Lower leg skin (tissue), 4 donors: ENCODE data around the gene HNRNPK. TPM values are rescaled to one million over a fixed set of nuclear protein-coding genes. Genes with fewer than 3 reads are reported as not detected.

Source experiments
- DNase-seq, 2 donors: peaks; one replicate each; pipeline ENCODE4 v3.0.0-alpha.2; 2019; ENCODE audit warnings: low spot score in 2 of 2
- H3K4me3 ChIP-seq: fragments of 200-600 bp; sonication (generic); 2 replicates; pipeline ENCODE4 v1.5.1; 2017; ENCODE audit warnings: mild to moderate bottlenecking, low read depth; ENCODE audit not compliant: poor library complexity, severe bottlenecking
- POLR2A ChIP-seq, 2 donors: fragments of 450-650 bp; IDR thresholded peaks; one replicate each; pipeline ENCODE4 v1.6.1; 2016 to 2017; ENCODE audit warnings: antibody characterized with exemption in 2 of 2, mild to moderate bottlenecking in 1 of 2, moderate library complexity in 1 of 2
- WGBS, 2 donors: methylation state at CpG; one replicate each; pipeline ENCODE4 v1.1.5; 2018; 5-methylcytosine and 5-hydroxymethylcytosine counted together
- intact Hi-C: fragments of 100-400 bp; cut with DNase I; formaldehyde crosslinking; loops from one replicate; pipeline ENCODE4 v1.15.0; 2023; ENCODE audit warnings: low total_unique reads
- total RNA-seq, 4 donors: library from RNA; depleted of rRNA; stranded (reverse); fragments of >200 nt; gene quantifications; one replicate each; pipeline ENCODE4 v1.1.0, GENCODE V29; 2016
- TF ChIP-seq, protein P1 (sequence below), 3 donors: fragments of 450-650 bp; IDR thresholded peaks; one replicate each; pipeline ENCODE4 v1.5.1; 2016; ENCODE audit warnings: antibody characterized with exemption in 3 of 3, mild to moderate bottlenecking in 3 of 3, moderate library complexity in 2 of 3

The HNRNPK gene
- total RNA-seq, 4 donors from 2014 or later = 398 to 493 (median 413) TPM

DNA sequence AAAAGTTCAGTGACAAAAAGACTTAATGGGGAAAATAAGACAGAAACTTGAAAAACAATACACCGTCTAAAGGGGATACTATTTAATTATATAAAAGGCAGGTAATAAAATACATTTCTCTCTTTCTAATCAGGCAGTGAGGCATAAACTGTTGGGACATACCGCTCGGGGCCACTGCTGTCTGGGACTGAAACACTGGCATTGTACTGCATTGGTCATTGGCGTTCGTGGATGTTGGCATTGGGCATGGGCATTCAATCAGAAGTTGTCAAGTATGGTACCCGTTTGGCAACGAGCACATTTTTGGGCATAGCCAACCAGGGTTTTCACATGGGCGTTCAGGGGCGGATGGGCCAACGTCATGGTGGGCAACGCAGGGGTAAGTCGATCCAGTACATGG lies 4.7 kb downstream of the HNRNPK start:
- no peak overlapping the region for H3K4me3 ChIP-seq
- TF ChIP-seq, protein P1, sequence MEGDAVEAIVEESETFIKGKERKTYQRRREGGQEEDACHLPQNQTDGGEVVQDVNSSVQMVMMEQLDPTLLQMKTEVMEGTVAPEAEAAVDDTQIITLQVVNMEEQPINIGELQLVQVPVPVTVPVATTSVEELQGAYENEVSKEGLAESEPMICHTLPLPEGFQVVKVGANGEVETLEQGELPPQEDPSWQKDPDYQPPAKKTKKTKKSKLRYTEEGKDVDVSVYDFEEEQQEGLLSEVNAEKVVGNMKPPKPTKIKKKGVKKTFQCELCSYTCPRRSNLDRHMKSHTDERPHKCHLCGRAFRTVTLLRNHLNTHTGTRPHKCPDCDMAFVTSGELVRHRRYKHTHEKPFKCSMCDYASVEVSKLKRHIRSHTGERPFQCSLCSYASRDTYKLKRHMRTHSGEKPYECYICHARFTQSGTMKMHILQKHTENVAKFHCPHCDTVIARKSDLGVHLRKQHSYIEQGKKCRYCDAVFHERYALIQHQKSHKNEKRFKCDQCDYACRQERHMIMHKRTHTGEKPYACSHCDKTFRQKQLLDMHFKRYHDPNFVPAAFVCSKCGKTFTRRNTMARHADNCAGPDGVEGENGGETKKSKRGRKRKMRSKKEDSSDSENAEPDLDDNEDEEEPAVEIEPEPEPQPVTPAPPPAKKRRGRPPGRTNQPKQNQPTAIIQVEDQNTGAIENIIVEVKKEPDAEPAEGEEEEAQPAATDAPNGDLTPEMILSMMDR (IDR thresholded peaks at IDR 0.05) = no peak
- no peak for TF ChIP-seq POLR2A (IDR thresholded peaks at IDR 0.05)
- intact Hi-C loops = no loop called here
- DNase-seq = peak in 1 of 2 donors; percentile 39
- whole genome bisulfite sequencing, 2 donors = 89 to 91% methylated on average over 12 of the region's 12 CpGs

DNA sequence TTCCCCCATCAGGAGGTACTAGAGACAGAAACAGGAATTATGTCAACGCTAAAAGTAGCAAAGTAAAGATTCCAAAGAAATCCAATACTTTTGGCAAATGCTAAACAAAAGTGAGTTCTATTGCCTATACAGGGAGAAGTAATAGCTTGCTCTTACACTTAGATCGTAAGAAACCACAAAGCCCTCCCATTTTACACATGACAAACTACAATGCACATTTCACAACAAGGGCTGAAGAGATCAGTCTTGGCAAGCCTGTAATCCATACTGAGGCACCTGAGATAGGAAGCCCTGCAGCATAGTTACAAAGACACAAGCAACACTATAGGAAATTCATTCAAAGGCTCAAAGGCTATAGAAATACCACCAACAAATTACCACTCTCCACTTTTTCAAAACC lies 7.7 kb downstream of the HNRNPK start:
- 78 to 81% methylated on average over 2 of the region's 2 CpGs for WGBS, 2 donors
- no peak overlapping the region for H3K4me3 ChIP-seq
- no peak for TF ChIP-seq POLR2A (IDR thresholded peaks at IDR 0.05)
- TF ChIP-seq, protein P1 (IDR thresholded peaks at IDR 0.05) = no peak
- intact Hi-C loops = no loop called here
- no peak for DNase-seq

DNA sequence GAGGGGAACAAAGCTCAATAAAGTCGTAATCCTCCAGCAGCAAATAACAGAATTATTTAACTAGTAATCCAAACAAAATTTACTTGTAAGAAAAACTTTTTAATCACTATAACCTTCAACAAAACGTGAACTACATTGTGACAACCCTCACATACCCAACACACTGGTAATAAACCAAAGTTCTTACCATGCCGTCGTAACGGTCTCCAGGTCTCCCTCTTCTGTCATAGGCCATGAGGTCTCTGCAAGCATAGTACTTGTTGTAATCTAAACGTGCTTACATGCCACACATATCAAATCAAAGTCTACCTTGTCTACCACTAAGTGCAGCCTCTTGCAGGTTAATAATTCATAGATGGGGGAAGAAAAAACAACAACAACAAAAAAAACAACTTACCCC lies 8.5 kb downstream of the HNRNPK start:
- intact Hi-C loops = no loop called here
- no peak for DNase-seq
- 82 to 83% methylated on average over 6 of the region's 6 CpGs for WGBS, 2 donors
- TF ChIP-seq POLR2A (IDR thresholded peaks at IDR 0.05) = no peak
- TF ChIP-seq, protein P1 (IDR thresholded peaks at IDR 0.05) = no peak
- no peak overlapping the region for H3K4me3 ChIP-seq

DNA sequence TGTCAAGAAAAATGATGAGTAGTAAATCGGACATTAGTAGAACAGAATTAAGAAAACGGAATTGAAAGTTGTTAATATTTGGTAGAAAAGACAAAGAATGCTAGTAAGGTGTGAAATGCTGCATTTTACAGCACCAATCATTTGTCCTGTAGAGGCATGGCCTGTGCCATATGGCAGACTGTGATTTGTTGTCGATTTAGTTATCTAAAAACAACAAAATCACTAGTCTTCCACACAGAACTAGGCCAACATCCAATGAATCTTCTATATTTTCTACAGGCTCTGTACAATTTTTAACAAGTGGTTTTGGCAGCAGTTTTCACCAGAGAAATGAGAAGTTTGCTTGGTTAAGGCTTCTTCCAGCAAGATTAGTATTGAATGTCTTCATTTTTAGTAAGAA lies 10.4 kb downstream of the HNRNPK start:
- H3K4me3 ChIP-seq = no peak overlapping the region
- TF ChIP-seq, protein P1 (IDR thresholded peaks at IDR 0.05) = no peak
- TF ChIP-seq POLR2A (IDR thresholded peaks at IDR 0.05) = no peak
- 81% methylated on average over 3 of the region's 3 CpGs for WGBS, 2 donors
- intact Hi-C loops = no loop called here
- DNase-seq = no peak

DNA sequence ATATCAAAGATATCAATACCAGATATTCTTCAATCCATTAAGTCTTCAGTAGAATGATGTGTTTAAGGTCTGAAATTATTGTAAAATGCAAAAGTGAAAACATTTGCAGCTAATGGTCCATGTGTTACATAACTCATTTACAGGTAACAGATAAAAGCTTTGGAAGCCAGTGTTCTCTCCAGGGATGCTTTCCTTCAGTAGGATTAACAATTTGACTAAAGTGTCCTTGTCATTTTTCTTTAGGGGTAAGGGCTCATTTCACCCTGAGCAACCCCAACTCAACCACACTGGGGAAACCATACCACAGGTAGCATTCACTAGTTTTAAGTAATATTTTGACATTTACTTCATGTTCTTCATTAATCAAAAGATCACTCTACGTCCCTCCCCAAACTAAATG lies 12.9 kb downstream of the HNRNPK start:
- intact Hi-C loops = no loop called here
- TF ChIP-seq, protein P1 (IDR thresholded peaks at IDR 0.05) = no peak
- no peak for TF ChIP-seq POLR2A (IDR thresholded peaks at IDR 0.05)
- 81 to 87% methylated on average over 1 of the region's 1 CpG for WGBS, 2 donors
- no peak for DNase-seq
- H3K4me3 ChIP-seq = no peak overlapping the region

DNA sequence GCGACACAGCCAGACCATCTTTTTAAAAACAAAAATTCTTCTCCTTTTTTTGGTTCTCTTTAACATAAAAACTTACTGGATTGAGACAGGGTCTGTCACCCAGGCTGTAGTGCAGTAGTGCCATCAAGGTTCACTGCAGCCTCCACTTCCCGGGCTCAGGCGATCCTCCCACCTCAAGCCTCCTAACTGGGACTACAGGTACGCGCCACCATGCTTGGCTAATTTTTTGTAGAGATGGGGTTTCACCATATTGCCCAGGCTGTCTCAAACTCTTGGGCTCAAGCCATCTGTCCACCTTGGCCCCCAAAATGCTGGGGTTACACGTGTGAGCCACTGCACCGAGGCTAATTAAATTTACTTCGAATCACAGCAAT lies 13.8 kb downstream of the HNRNPK start:
- intact Hi-C loops = no loop called here
- TF ChIP-seq POLR2A (IDR thresholded peaks at IDR 0.05) = no peak
- TF ChIP-seq, protein P1 (IDR thresholded peaks at IDR 0.05) = no peak
- 84 to 87% methylated on average over 8 of the region's 8 CpGs for WGBS, 2 donors

More for the DNA sequence above, 13.8 kb downstream of the HNRNPK start:
- DNase-seq = peak in 1 of 2 donors; percentile 45
- no peak overlapping the region for H3K4me3 ChIP-seq
